ENCODE measurements around the gene TIAM2.

GRCh38 chr6:155122199-155122950, 127.3 kb downstream of the TIAM2 start:
- TF ChIP-seq CTCF (IDR thresholded peaks at IDR 0.05) (no peak), POLR2A (IDR thresholded peaks at IDR 0.05) (no peak), POLR2AphosphoS5 (IDR thresholded peaks at IDR 0.05) (no peak), EP300 (IDR thresholded peaks at IDR 0.05) (no peak)

All from sigmoid colon (tissue), 4 donors.